ENCODE results near the gene NUP62. TPM values are rescaled to one million over a fixed set of nuclear protein-coding genes. Genes with fewer than 3 reads are reported as not detected.
A peak's percentile ranks its signal among the peaks of the same experiment; 100 is the strongest.
"Not testable (repeated sequence)": the region's sequence is repeated elsewhere in the genome, so short reads cannot be mapped to it uniquely, and the experiment has no call there.

NUP62 gene
- total and polyA plus RNA-seq, 4 donors, result 14.2 to 19.8 (median 18.1) TPM

DNA sequence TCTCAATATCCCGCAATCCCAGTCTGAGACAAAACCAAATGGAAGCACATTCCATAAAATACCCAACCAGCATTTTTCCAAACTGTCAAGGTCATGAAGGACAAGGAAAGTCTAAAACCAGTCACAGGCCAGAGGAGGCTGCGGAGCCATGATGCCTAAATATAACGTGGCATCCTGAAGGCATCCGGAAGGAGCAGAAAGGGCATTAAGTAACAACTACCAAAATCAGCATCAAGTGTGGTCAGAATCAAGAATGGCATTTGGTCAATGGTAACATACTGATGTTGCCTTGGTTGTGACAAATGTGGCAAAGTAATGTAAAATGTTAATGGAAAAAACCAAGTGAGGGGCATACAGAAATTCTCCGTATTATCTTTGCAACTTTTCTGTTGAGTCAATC is 3.8 kb downstream of the NUP62 start:
- no peaks in the 10 kb centered on the region for H3K9me3 ChIP-seq (ENCODE audit: control insufficient read depth in 4 of 4, low read length in 3 of 4)
- peak overlapping the region; percentile 96 for H3K27ac ChIP-seq (ENCODE audit: low read depth in 1 of 2, low read length in 2 of 2)
- no peak overlapping the region for H3K4me3 ChIP-seq (ENCODE audit: low read depth in 1 of 3, low read length in 3 of 3)
- WGBS, result 97% methylated on average over 5 of the region's 5 CpGs
- H3K4me1 ChIP-seq (ENCODE audit: control insufficient read depth in 4 of 4, insufficient read depth in 4 of 4, low read length in 3 of 4), result peaks cover 14 to 48% (median 35%) of the 10 kb centered on the region in 4 donors
- no peak overlapping the region for H3K9ac ChIP-seq (ENCODE audit: low read depth in 1 of 2, low read length in 2 of 2)
- no peaks in the 10 kb centered on the region for H3K36me3 ChIP-seq (ENCODE audit: control insufficient read depth in 4 of 4, insufficient read depth in 3 of 4, low read depth in 1 of 4, low read length in 3 of 4)
- TF ChIP-seq, protein P1, sequence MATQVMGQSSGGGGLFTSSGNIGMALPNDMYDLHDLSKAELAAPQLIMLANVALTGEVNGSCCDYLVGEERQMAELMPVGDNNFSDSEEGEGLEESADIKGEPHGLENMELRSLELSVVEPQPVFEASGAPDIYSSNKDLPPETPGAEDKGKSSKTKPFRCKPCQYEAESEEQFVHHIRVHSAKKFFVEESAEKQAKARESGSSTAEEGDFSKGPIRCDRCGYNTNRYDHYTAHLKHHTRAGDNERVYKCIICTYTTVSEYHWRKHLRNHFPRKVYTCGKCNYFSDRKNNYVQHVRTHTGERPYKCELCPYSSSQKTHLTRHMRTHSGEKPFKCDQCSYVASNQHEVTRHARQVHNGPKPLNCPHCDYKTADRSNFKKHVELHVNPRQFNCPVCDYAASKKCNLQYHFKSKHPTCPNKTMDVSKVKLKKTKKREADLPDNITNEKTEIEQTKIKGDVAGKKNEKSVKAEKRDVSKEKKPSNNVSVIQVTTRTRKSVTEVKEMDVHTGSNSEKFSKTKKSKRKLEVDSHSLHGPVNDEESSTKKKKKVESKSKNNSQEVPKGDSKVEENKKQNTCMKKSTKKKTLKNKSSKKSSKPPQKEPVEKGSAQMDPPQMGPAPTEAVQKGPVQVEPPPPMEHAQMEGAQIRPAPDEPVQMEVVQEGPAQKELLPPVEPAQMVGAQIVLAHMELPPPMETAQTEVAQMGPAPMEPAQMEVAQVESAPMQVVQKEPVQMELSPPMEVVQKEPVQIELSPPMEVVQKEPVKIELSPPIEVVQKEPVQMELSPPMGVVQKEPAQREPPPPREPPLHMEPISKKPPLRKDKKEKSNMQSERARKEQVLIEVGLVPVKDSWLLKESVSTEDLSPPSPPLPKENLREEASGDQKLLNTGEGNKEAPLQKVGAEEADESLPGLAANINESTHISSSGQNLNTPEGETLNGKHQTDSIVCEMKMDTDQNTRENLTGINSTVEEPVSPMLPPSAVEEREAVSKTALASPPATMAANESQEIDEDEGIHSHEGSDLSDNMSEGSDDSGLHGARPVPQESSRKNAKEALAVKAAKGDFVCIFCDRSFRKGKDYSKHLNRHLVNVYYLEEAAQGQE (IDR thresholded peaks at IDR 0.05), result no peak
- no peak for TF ChIP-seq FOXA2 (IDR thresholded peaks at IDR 0.05)
- TF ChIP-seq TAF1 (conservative IDR thresholded peaks at IDR 0.05), result no peak
- TF ChIP-seq RAD21 (IDR thresholded peaks at IDR 0.05), result no peak
- TF ChIP-seq NR2F2 (IDR thresholded peaks at IDR 0.05), result no peak
- TF ChIP-seq, protein P2, sequence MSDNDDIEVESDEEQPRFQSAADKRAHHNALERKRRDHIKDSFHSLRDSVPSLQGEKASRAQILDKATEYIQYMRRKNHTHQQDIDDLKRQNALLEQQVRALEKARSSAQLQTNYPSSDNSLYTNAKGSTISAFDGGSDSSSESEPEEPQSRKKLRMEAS (IDR thresholded peaks at IDR 0.05), result no peak
- DNase-seq (ENCODE audit: low spot score), result no peak
- H3K27me3 ChIP-seq (ENCODE audit: control insufficient read depth in 4 of 4, insufficient read depth in 4 of 4, low read length in 3 of 4), result no peaks in the 10 kb centered on the region

DNA sequence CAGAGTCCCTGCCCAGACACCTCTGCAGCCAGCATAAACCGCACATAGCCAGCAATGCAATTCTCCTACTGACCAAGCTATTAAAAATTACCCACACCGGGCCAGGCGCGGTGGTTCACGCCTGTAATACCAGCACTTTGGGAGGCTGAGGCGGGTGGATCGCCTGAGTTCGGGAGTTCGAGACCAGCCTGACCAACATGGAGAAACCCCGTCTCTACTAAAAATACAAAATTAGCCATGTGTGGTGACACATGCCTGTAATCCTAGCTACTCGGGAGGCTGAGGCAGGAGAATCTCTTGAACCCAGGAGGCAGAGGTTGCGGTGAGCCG is 4.5 kb downstream of the NUP62 start:
- peaks cover 13 to 49% (median 34%) of the 10 kb centered on the region in 4 donors for H3K4me1 ChIP-seq (ENCODE audit: control insufficient read depth in 4 of 4, insufficient read depth in 4 of 4, low read length in 3 of 4)
- whole genome bisulfite sequencing, result 47% methylated on average over 13 of the region's 13 CpGs
- not testable (repeated sequence) for H3K27me3 ChIP-seq (ENCODE audit: control insufficient read depth in 4 of 4, insufficient read depth in 4 of 4, low read length in 3 of 4); H3K9me3 ChIP-seq (ENCODE audit: control insufficient read depth in 4 of 4, low read length in 3 of 4); H3K36me3 ChIP-seq (ENCODE audit: control insufficient read depth in 4 of 4, insufficient read depth in 3 of 4, low read depth in 1 of 4, low read length in 3 of 4); DNase-seq (ENCODE audit: low spot score)
- peak overlapping the region in 1 of 3 donors; percentile 54 for H3K4me3 ChIP-seq (ENCODE audit: low read depth in 1 of 3, low read length in 3 of 3)
- TF ChIP-seq, protein P2 (IDR thresholded peaks at IDR 0.05), result peak; percentile 64
- TF ChIP-seq, protein P1 (IDR thresholded peaks at IDR 0.05), result peak; percentile 55
- peak overlapping the region in 1 of 2 donors; percentile 48 for H3K9ac ChIP-seq (ENCODE audit: low read depth in 1 of 2, low read length in 2 of 2)
- H3K27ac ChIP-seq (ENCODE audit: low read depth in 1 of 2, low read length in 2 of 2), result peak overlapping the region; percentile 96

DNA sequence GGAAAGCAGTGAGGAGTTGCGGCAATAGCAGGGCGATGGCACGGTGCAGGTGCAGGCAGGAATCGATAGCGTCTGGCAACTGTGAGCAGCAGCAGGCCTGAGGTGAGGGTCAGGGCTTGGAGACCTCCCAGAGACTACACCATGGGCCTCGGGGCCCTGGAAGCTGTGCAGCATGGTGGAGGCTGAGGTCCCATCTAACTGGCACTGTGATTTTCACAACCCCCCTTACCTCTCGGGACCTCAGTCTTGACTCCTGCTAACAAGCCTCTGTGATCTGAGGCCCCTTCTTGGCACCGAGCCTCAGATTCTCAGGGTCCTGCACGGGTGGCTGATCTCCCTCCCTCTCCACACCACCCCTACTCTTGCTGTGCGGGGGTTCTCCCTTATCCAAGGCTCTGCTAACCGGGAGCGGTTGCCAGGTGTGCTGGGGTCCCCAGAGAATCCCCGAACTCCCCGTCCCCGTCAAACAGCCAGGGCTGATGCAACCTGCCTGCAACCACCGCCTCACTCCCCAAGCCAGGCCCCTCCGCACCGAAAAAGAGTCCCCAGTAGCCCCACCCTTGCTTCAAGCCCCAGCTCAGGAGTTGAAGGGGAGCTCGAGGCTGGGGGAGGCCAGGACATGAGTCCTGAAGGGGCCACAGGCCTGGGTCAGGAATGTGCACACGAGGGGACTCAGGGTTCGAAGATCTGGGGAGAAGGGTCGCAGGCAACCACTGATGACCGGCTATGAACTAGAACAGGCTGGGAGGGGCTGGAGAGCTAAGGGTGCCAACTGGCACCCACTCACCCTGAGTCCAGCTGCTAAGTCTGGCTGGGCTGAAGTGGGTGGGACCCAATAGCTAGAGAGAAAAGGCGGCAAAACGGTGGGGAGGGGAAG is 5.1 kb downstream of the NUP62 start:
- Histone ChIP-seq H3K9me3 (ENCODE audit: control insufficient read depth in 4 of 4, low read length in 3 of 4) (no peaks in the 10 kb centered on the region), H3K4me3 (ENCODE audit: low read depth in 1 of 3, low read length in 3 of 3) (peak overlapping the region; percentile 28 to 54 (median 36)), H3K27ac (ENCODE audit: low read depth in 1 of 2, low read length in 2 of 2) (peak overlapping the region; percentile 96), H3K36me3 (ENCODE audit: control insufficient read depth in 4 of 4, insufficient read depth in 3 of 4, low read depth in 1 of 4, low read length in 3 of 4) (no peaks in the 10 kb centered on the region), H3K27me3 (ENCODE audit: control insufficient read depth in 4 of 4, insufficient read depth in 4 of 4, low read length in 3 of 4) (no peaks in the 10 kb centered on the region), H3K4me1 (ENCODE audit: control insufficient read depth in 4 of 4, insufficient read depth in 4 of 4, low read length in 3 of 4) (peaks cover 13 to 49% (median 36%) of the 10 kb centered on the region in 4 donors), H3K9ac (ENCODE audit: low read depth in 1 of 2, low read length in 2 of 2) (peak overlapping the region; percentile 4 to 48)
- WGBS, result 39% methylated on average over 25 of the region's 25 CpGs
- peak; percentile 54 for DNase-seq (ENCODE audit: low spot score)
- TF ChIP-seq NR2F2 (IDR thresholded peaks at IDR 0.05), result no peak
- TF ChIP-seq, protein P2 (IDR thresholded peaks at IDR 0.05), result peak; percentile 50
- TF ChIP-seq RAD21 (IDR thresholded peaks at IDR 0.05), result peak in 1 of 2 donors; percentile 6
- TF ChIP-seq, protein P3, sequence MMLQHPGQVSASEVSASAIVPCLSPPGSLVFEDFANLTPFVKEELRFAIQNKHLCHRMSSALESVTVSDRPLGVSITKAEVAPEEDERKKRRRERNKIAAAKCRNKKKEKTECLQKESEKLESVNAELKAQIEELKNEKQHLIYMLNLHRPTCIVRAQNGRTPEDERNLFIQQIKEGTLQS (IDR thresholded peaks at IDR 0.05), result peak; percentile 82
- TF ChIP-seq FOXA1 (IDR thresholded peaks at IDR 0.05), result no peak
- TF ChIP-seq HNF4A (conservative IDR thresholded peaks at IDR 0.05), result peak; percentile 56 to 70
- TF ChIP-seq RXRA (IDR thresholded peaks at IDR 0.05), result peak; percentile 83 to 87
- no peak for TF ChIP-seq FOXA2 (IDR thresholded peaks at IDR 0.05)
- TF ChIP-seq, protein P4, sequence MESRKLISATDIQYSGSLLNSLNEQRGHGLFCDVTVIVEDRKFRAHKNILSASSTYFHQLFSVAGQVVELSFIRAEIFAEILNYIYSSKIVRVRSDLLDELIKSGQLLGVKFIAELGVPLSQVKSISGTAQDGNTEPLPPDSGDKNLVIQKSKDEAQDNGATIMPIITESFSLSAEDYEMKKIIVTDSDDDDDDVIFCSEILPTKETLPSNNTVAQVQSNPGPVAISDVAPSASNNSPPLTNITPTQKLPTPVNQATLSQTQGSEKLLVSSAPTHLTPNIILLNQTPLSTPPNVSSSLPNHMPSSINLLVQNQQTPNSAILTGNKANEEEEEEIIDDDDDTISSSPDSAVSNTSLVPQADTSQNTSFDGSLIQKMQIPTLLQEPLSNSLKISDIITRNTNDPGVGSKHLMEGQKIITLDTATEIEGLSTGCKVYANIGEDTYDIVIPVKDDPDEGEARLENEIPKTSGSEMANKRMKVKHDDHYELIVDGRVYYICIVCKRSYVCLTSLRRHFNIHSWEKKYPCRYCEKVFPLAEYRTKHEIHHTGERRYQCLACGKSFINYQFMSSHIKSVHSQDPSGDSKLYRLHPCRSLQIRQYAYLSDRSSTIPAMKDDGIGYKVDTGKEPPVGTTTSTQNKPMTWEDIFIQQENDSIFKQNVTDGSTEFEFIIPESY (IDR thresholded peaks at IDR 0.05), result peak; percentile 61
- peak; percentile 77 for TF ChIP-seq YY1 (IDR thresholded peaks at IDR 0.05)
- peak; percentile 4 to 22 for TF ChIP-seq JUND (IDR thresholded peaks at IDR 0.05)
- TF ChIP-seq EGR1 (IDR thresholded peaks at IDR 0.05; ENCODE audit: low read depth in 2 of 2), result peak in 1 of 2 donors; percentile 38
- TF ChIP-seq TAF1 (conservative IDR thresholded peaks at IDR 0.05), result peak; percentile 69
- TF ChIP-seq GABPA (IDR thresholded peaks at IDR 0.05 in 1 of 2, conservative IDR thresholded peaks at IDR 0.05 in 1 of 2), result no peak
